Coronary artery (tissue), 2 donors: ENCODE measurements around the gene MEIS2.

Experiments used
- DNase-seq: peaks from one replicate; pipeline ENCODE4 v3.0.0-alpha.2; 2017; ENCODE audit warnings: low spot score
- H3K27ac ChIP-seq, 2 donors: fragments of 200-600 bp; sonication (generic); one replicate each; pipeline ENCODE4 v1.5.1; 2016 to 2019
- H3K4me3 ChIP-seq: fragments of 200-600 bp; sonication (generic); 2 replicates; pipeline ENCODE4 v1.5.1; 2016; ENCODE audit warnings: mild to moderate bottlenecking, moderate library complexity
- CTCF ChIP-seq: fragments of 200-600 bp; sonication (generic); IDR thresholded peaks from one replicate; pipeline ENCODE4 v1.5.1; 2019; ENCODE audit warnings: antibody characterized with exemption

Gene MEIS2

GRCh38 chr15:36896949-36897348, 203.4 kb downstream of the MEIS2 start:
- Histone ChIP-seq H3K27ac (no peak overlapping the region), H3K4me3 (no peak overlapping the region)
- TF ChIP-seq CTCF, result no peak
- DNase-seq, result no peak

GRCh38 chr15:36894075-36894474, 206.3 kb downstream of the MEIS2 start:
- no peak for TF ChIP-seq CTCF
- no peak overlapping the region for H3K27ac ChIP-seq
- no peak overlapping the region for H3K4me3 ChIP-seq
- no peak for DNase-seq

GRCh38 chr15:36893276-36893675, 207.1 kb downstream of the MEIS2 start:
- DNase-seq, result no peak
- no peak overlapping the region for H3K27ac ChIP-seq
- no peak for TF ChIP-seq CTCF

GRCh38 chr15:36888011-36888992, 212.0 kb downstream of the MEIS2 start:
- H3K4me3 ChIP-seq, result peak overlapping the region; percentile 70
- DNase-seq, result peak; percentile 72
- TF ChIP-seq CTCF, result no peak
- peak overlapping the region in 1 of 2 donors; percentile 66 for H3K27ac ChIP-seq

More at GRCh38 chr15:36893276-36893675, 207.1 kb downstream of the MEIS2 start:
- H3K4me3 ChIP-seq, result no peak overlapping the region

- TF ChIP-seq CTCF, result no peak
- DNase-seq, result no peak
- peak overlapping the region in 1 of 2 donors; percentile 55 for H3K27ac ChIP-seq
- H3K4me3 ChIP-seq, result peak overlapping the region; percentile 70
Observed at GRCh38 chr15:36887214-36887961, 213.0 kb downstream of the MEIS2 start.

- Histone ChIP-seq H3K27ac (no peak overlapping the region), H3K4me3 (no peak overlapping the region)
- DNase-seq, result no peak
- no peak for TF ChIP-seq CTCF
Observed at GRCh38 chr15:36886701-36887100, 213.6 kb downstream of the MEIS2 start.
